NCI-H1092 treated with DMSO at 0.1 percent for 48 hours (cell line): ENCODE measurements around the gene FBXO41.

Source experiments
- DNase-seq: peaks from one replicate; lab custom pipeline; 2025; lab: John Stamatoyannopoulos, UW

The FBXO41 gene

GRCh38 chr2:73290049-73290839 lies 6.0 kb upstream of the FBXO41 start:
- DNase-seq: peak; percentile 47

GRCh38 chr2:73289304-73289703 lies 5.0 kb upstream of the FBXO41 start:
- DNase-seq: no peak

GRCh38 chr2:73286134-73286655 lies 1.9 kb upstream of the FBXO41 start:
- DNase-seq: no peak

GRCh38 chr2:73285159-73285739 lies 971 bp upstream of the FBXO41 start:
- no peak for DNase-seq

GRCh38 chr2:73283545-73284295 lies 558 bp downstream of the FBXO41 start:
- no peak for DNase-seq

GRCh38 chr2:73282924-73283544 lies 1.2 kb downstream of the FBXO41 start:
- DNase-seq: no peak

GRCh38 chr2:73281244-73281643 lies 3.0 kb downstream of the FBXO41 start:
- DNase-seq: no peak

- DNase-seq: no peak
Measured at GRCh38 chr2:73279852-73280251, 4.4 kb downstream of the FBXO41 start.

- DNase-seq: no peak
Measured at GRCh38 chr2:73272270-73272669, 12.0 kb downstream of the FBXO41 start.

GRCh38 chr2:73269686-73270465 lies 14.4 kb downstream of the FBXO41 start:
- no peak for DNase-seq

- peak; percentile 78 for DNase-seq
Measured at GRCh38 chr2:73268830-73269685, 15.2 kb downstream of the FBXO41 start.

- no peak for DNase-seq
Measured at GRCh38 chr2:73268366-73268829, 15.9 kb downstream of the FBXO41 start.

- no peak for DNase-seq
Measured at GRCh38 chr2:73267008-73267407, 17.3 kb downstream of the FBXO41 start.

- DNase-seq: peak; percentile 22
Measured at GRCh38 chr2:73266061-73266901, 18.0 kb downstream of the FBXO41 start.

- DNase-seq: no peak
Measured at GRCh38 chr2:73265298-73266060, 18.8 kb downstream of the FBXO41 start.

- DNase-seq: no peak
Measured at GRCh38 chr2:73264783-73265182, 19.5 kb downstream of the FBXO41 start.

GRCh38 chr2:73264332-73264606 lies 20.0 kb downstream of the FBXO41 start:
- no peak for DNase-seq

GRCh38 chr2:73263540-73264331 lies 20.5 kb downstream of the FBXO41 start:
- no peak for DNase-seq
